CD4-positive, alpha-beta T cell treated with Interleukin-21 for 1 hour (primary cell): ENCODE data around the gene STARD10.

Source experiments
- DNase-seq: peaks from one replicate; pipeline ENCODE4 v3.0.0-alpha.2; 2020

Gene STARD10

GRCh38 chr11:72742513-72743320, 51.1 kb downstream of the STARD10 start:
- no peak for DNase-seq

DNA sequence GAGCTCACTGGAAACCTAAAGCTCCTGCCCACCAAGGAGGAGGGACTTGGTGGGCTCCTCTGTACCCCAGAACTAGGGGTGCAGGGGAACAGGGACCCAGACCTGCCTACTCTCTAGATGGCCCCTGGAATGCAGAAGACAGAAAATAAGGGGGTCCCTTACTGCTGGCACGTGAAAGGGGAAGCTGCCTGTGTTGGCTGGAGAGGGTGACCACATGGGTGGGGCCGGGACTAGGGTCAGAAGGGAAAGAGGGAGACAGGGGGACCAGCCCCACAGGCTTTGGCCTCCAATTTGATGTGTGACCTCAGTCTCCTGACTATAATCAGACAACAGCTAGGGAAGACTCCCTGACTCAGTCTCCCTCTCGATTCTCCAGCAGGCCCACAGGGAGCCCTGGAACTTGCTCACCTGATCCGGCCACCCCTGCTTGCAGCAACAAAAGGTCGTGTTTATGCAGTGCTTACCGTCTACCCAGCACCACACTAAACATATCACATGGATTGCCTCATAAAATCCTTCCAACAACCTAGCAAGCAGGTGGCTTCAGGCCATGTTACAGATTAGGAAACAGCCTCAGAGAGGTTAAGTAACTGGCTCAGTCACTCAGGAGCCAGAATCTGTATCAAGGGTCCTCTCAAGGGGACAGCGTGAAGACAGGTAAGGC, 51.9 kb downstream of the STARD10 start:
- no peak for DNase-seq

DNA sequence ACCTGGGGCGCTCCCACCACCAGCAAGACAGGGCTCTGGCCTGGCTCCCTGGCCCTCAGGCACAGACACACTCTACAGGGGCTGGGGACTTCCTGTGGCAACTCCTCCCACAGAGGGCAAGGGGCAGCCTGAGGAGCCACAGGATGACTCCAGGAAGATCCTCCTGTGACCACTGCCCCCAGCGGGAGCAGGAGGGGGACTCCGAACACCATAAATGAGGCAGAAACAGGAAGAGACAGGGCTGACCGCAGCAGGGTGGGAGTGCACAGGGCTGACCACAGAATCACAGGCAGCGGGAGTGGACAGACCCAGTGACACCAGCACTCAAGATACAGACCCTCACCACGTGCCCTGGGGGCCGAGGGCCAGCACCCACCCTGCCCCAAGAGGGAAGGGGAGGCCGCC, 52.4 kb downstream of the STARD10 start:
- peak; percentile 24 for DNase-seq

GRCh38 chr11:72740562-72741428, 53.1 kb downstream of the STARD10 start:
- DNase-seq: no peak

DNA sequence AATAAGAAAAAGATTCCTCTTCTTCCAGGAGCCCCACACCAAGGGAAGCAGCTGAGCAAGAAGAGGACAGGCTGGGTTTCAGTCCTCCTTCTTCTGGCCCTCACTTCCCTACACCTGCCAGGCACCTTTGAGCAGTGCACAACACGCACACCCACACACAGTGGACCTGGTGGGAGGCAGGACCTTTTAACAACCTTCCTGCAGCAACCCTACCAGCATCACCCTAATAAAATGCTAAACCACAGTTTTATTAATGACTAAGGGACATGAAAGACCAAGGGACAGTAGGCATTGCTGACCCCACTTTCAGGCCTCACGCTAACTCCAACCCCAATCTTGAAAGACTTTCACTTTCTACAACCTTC, 53.8 kb downstream of the STARD10 start:
- DNase-seq: no peak

DNA sequence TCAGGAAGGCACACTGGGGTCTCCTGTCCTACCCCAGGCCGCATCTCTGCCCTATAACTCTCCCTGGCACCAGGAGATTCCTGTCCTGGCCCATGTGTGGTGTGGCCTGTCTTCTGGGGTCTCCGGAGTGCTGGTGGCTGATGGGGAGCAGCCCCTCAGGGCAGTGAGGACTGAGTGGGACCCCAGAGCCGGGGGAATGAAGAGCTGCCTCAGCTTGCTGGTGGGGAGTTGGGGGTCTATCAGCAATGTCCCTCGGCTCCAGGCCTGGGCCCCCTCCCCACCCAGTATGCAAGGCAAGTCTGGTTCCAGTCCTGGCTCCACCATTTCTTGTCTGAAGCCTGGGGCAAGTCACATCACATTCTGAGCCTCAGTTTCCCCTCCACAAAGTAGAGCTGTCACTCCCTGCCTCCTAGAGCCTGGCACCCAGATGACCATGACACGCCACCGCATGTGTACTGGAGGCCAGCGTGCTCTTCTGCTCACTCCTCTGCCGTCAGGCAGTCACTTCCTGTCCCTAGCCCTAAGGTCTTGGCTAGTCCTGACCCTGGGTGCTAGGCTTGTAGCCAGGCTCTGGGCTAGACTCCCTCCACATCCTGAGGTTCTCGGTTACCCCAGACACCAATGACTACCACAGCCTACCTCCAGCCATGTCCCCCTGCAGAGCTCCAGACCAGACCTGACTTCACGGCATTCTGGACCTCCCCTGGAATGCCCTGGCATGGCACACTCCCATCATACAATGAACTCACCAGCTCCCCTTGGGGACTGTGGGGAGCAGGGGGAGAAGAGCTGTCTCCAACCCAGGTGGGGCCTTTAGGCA, 54.4 kb downstream of the STARD10 start:
- no peak for DNase-seq

DNA sequence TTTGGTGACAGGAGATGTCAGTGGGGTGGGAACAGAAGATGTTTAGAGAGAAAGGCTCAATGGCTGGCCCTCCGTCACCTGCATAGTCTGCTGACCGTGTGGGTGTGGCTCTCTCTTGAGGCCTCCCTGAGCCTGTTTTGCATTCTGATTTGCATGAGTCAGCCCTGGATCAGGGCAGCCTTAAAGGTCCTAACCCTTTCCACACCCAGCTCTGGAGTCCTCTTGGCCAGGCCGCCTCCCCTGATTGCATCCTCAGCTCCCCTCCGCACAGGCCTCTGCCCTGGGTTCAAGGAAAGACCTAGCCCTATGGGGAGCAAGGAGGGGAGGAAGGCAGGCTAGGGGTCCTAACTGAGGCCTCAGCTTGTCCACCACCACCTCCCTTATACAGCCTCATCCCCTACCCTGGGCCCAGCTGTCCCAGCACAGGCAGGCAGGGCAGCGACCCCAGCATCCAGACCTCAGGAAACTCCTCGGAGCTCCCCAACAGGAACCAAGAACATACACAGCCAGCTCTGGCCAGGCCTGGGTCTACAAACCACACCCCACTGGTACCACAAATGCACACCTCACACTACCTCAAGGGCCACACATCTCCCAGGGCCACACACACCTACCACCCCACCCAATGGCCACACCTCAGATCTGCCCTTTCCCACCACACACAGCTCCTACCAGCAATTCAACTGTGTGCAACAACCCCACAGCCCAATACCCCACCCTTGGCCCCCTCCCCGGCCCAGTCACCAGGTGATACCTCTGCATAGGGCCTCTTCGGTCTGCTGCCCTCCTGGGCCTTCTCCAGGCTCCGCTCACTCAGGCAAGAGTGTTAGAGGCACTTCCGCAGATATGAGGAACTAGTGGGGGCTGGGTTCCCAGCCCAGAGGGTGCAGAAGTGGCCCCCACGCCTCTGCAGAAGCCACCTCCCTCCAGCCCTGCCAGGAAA, 55.4 kb downstream of the STARD10 start:
- DNase-seq: peak; percentile 20

DNA sequence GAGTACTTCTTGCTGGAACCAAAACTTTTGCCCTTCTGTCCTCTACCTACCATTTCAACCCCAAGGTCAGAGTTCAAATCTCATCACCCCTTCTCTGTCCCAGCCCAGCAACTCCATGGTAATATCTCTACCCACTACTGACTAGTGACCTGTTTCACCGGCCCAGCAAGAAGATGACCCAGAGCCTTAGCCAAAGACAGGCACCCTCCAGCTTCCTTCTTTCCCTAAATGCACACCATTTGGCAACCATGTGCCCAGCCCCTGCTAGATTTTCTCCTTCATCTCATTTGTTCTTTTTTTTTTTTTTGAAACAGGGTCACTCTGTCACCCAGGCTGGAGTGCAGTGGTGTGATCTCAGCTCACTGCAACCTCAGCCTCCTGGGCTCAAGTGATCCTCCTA, 56.5 kb downstream of the STARD10 start:
- DNase-seq: no peak

- peak; percentile 80 for DNase-seq
These were observed 57.3 kb downstream of the STARD10 start for GRCh38 chr11:72736452-72737069.

DNA sequence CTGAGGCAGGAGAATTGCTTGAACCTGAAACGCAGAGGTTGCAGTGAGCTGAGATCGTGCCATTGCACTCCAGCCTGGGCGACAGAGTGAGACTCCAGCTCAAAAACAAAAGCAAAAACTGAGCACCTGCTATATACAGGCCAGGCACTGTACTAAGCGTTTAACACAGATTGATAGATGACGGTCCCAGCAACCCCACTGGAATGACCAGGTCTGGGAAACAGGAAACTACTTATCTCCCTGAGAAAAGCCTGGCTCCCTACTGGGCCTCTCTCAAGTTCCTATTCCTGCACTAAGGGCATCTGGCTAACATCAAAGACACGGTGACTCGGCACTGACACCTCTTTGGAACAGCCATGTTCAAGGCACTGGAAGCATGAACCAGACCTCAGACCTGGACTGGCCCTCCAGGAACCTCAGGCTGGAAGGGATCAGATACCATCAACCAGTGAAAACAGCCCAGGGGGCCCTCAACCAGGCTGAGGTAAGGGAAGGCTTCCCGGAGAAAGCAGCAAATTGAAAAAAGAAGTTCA, 58.3 kb downstream of the STARD10 start:
- DNase-seq: no peak

DNA sequence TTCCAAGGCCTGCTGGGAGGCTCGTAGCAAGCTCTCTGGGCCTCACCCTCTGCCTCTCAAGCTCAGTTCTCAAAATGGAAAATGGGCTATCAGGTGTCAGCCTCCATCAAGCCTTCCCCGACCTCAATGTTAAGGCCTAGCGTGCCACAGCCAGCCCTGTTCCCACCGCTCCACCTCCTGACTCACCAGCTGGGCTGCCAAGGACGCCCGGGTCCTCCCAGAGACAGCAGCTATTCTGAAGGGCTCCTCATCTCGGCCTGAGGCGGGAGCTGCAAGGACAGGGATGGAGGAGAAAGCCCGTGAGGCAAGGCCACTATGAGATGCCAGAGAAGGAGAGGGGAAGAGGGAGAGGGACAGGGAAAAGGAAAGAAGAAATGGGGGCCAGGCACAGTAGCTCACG, 61.5 kb downstream of the STARD10 start:
- no peak for DNase-seq

DNA sequence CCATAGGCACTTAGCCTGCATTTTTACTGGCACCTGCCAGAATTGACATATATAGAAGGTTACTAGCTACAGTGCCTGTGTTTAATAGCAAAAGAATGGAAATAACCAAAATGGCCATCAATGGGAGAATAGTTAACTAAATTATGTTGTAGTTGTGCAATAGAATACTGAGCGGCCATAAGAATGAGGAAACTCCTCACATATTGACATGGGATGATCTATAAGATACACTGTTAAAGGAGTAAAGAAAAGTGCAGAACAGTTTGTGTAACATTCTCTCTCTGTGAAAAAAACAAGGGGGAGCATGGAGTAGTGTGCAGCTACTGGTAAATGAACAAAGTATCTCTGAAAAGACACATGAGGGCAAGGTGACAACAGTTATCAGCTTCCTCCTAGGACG, 63.1 kb downstream of the STARD10 start:
- DNase-seq: no peak

DNA sequence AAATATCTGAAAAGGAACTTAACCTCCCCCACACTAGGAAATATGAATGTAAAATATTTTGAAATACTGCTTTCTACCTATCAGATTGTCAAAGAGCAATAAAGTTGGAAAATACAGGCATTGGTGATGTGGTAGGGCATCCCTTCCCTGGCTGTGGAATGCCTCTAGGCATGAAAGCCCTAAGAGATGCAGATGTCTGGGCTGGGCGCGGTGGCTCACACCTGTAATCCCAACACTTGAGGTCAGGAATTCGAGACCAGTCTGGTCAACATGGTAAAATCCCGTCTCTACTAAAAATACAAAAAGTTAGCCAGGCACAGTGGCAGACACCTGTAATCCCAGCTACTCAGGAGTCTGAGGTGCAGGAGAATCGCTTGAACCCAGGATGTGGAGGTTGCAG, 63.6 kb downstream of the STARD10 start:
- DNase-seq: no peak

DNA sequence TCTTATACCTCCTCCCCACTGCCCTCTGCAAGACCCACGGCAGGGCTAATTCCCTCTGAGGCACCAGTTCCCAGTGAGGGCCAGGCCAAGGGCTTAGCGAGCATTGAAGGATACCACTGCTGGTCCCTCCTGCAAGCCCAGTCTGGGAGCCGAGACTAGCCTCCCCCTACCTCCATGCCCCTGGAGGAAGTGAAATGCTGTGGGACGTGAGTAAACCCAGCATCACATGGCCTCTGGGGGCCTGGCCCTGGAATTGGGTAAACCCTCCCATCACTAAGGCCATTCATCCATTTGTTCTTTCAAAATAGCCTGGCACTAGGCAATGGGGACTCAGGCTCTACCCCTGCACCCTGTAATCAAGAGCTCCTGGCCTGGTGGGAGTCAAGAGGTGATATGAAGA, 66.3 kb downstream of the STARD10 start:
- no peak for DNase-seq

DNA sequence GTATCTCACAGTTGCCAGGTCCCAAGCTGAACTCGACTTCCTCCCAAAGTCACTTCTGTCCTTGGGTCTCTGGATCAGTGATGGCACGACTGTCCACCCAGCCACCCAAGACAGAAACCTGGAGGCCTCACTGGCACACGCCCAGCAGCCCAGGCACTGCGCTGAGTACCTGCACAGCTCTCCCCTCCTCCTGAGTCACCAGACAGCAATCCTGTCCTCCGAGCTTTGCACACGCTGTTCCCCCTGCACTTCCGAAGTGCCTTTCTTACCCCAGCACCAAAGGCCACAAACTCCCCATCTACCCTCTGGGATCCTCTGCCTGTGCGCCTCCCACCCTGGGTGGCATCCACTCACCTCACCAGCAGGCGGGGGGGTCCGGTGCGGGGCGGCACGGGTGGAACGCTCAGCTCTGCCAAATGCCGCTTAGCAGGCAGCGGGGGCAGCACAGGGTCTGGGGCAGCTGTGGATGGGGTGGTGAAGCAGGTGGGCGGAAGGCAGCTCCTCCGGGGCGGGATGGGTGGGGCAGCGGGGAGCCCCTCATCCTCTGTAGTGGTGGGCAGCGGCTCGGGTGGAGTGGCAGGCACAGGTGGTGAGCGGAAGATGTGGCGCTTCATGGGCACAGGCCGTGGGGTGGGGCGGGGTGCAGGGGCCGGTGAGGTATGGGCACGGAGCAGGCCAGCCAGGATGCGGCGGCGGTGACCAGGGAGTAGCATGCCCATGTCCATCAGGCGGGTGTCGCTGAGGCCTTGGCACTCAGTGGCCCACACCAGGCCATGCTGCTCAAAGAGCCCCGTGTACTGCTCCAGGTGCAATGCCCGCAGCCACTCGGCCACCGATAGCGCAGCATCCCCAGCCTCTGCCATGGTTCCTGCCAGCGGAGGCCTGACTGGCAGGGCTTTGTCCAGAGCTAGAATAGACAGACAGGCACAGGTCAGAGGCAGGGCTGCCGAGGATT, 67.3 kb downstream of the STARD10 start:
- DNase-seq: no peak

- DNase-seq: no peak
These were observed 68.2 kb downstream of the STARD10 start for GRCh38 chr11:72725724-72726028.

GRCh38 chr11:72724851-72725723, 68.8 kb downstream of the STARD10 start:
- peak; percentile 91 for DNase-seq

- no peak for DNase-seq
These were observed 69.8 kb downstream of the STARD10 start for GRCh38 chr11:72724021-72724551.
